ENCODE measurements around the gene SLC4A7.

The SLC4A7 gene

DNA sequence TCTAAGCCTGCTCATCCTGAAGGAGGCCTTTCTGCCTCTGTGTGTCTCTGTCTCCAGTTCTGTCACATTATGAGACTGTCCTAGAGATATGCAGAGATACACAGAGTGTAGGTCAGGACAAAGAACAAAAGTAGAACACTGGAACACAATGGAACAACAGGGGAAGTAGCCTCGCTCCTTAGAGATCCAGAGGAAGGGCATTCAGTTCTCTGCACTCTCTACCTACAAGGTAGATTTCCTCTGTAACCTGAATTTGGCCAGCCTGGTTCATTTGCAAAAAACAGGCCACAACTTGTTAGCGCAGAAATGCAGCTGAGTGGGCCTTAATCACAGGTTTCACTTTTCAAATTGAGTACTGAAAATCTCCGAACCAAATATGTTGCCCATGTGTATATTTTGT is 134.4 kb downstream of the SLC4A7 start:
- in situ Hi-C loops (cut with HindIII; ENCODE audit: low sequenced_read_pairs) = no loop called here
- no peak overlapping the region for H3K4me3 ChIP-seq (ENCODE audit: low read depth, low read length)
- TF ChIP-seq CTCF (IDR thresholded peaks at IDR 0.05; ENCODE audit: low read depth, low read length, missing control alignments) = no peak
- no peak for DNase-seq (ENCODE audit: low read depth)

DNA sequence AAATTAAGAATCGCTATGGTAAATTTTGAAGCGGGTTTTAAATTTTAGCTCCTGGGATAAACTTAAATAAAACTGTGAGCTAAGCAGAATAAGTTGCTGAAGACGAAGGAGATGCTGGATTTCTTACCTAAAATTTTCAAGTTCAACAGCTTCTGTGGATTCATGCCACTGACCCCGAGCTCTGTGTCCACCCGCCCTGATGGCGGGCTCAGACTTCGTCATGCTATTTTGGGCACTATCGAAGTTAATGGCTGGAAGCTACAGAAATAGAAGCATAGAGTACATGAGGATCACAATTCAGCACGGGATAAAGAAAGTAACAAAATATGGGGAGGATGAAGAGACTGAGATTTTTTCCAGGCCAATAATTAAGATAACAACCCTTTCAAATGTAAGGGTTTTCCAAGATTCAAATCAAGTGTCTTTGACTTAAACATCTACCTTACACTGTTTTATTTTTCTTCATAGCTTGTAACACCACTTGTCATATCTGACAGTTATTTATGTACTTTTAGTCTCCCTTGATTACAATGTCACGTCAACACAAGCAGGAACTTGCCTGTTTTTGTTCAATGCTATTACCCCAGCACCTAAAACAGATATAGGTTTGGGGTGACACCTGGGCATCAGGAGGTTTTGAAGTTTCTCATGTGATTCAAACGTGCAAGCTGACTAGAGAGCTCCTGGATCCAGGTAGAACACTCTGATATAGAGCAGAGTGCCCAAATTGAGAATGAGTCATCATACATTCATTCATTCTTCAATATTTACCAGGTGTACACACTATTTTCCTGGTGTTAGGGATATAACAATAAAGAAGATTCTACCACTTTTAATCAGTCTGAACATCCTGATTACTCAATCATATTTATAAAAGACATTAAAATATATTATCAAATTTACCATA is 138.0 kb downstream of the SLC4A7 start:
- H3K4me3 ChIP-seq (ENCODE audit: low read depth, low read length) = no peak overlapping the region

DNA sequence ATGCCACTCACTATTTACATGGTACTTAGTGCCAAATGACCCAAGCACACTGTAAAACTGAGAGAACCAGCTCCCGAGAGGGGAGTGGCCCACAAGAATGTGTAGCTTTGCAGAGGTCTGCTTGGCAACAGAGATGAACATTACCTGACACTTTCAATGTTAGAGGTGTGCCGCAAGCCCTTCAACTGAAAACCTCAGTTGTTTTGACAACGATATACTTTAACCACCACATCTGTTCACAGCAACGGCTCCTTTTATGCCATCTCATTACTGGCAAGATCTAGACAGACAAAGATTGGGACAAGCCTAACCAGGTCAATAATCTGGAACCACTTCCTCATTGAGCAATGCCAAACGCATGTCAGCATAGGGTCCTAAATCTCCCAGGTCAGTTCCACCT is 138.7 kb downstream of the SLC4A7 start:
- no peak overlapping the region for H3K4me3 ChIP-seq (ENCODE audit: low read depth, low read length)
- DNase-seq (ENCODE audit: low read depth) = no peak
- TF ChIP-seq CTCF (IDR thresholded peaks at IDR 0.05; ENCODE audit: low read depth, low read length, missing control alignments) = no peak
- in situ Hi-C loops (cut with HindIII; ENCODE audit: low sequenced_read_pairs) = no loop called here

More for the DNA sequence above, 138.0 kb downstream of the SLC4A7 start:
- in situ Hi-C loops (cut with HindIII; ENCODE audit: low sequenced_read_pairs) = no loop called here
- DNase-seq (ENCODE audit: low read depth) = no peak
- no peak for TF ChIP-seq CTCF (IDR thresholded peaks at IDR 0.05; ENCODE audit: low read depth, low read length, missing control alignments)

DNA sequence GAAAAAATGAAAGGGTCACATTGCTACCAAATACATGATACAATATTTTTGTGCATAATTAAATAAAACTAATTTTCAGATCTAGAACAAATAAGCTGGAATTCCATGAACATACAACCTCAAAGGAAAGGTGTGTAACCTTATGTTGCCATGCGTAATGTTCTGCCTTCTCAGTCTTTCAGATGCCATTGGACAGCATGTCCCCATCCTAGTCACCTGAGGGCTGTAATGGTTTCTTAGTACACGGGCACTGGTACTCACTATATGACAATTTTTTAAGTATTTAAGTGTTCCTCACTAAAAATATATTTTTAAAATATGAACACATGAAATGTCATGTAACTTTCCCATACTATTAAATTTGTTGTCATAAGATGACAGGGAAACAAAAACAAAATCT is 139.1 kb downstream of the SLC4A7 start:
- in situ Hi-C loops (cut with HindIII; ENCODE audit: low sequenced_read_pairs) = no loop called here
- no peak for DNase-seq (ENCODE audit: low read depth)
- H3K4me3 ChIP-seq (ENCODE audit: low read depth, low read length) = no peak overlapping the region
- no peak for TF ChIP-seq CTCF (IDR thresholded peaks at IDR 0.05; ENCODE audit: low read depth, low read length, missing control alignments)

DNA sequence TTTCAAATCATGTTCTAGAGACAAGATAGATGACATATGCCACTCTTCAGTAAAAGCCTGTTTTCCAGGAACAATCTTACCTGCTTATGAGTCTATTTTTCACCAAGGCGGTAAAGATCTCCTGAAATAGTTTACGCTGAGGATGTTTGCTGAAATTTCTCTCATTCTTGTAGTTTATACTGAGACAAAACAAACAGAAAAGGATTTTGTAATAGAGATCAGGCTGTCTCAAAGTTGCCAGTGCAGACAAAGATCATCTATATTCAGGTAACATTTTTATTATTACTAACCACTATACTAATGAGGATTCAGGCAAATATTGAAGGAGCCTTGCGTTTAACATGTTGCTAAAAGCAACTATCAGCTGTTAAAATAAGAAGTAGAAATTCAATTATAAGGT is 140.0 kb downstream of the SLC4A7 start:
- H3K4me3 ChIP-seq (ENCODE audit: low read depth, low read length) = no peak overlapping the region
- DNase-seq (ENCODE audit: low read depth) = no peak
- no peak for TF ChIP-seq CTCF (IDR thresholded peaks at IDR 0.05; ENCODE audit: low read depth, low read length, missing control alignments)
- in situ Hi-C loops (cut with HindIII; ENCODE audit: low sequenced_read_pairs) = no loop called here

DNA sequence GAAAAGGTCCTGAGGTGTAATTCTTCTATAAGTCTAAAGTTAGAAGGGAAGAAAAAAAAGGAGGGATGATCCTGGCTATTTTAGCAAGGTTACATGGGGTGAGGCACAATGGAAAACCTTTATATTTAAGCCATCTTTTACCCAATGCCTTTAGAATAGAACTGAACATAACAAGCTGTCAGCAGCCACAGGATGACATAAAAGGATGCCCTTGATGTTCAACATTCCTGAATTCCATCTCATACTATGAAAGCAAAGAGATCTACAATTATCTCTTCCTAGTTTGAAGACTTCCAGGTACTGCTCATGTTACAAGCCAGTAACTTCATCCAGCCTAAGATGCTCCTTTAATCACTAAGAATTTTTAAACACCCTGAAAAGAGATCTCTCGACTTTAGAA is 141.9 kb downstream of the SLC4A7 start:
- TF ChIP-seq CTCF (IDR thresholded peaks at IDR 0.05; ENCODE audit: low read depth, low read length, missing control alignments) = no peak
- DNase-seq (ENCODE audit: low read depth) = no peak
- H3K4me3 ChIP-seq (ENCODE audit: low read depth, low read length) = no peak overlapping the region
- in situ Hi-C loops (cut with HindIII; ENCODE audit: low sequenced_read_pairs) = no loop called here

Measured in astrocyte of the cerebellum (primary cell).